NB4 (cell line): Measurements from ENCODE around the gene NBEAL2.

Source experiments
- DNase-seq: peaks from one replicate; pipeline ENCODE4 v3.0.0; 2010; ENCODE audit warnings: low read depth
- H3K4me3 ChIP-seq: one replicate; pipeline ENCODE4 v1.5.1; 2011; ENCODE audit warnings: mild to moderate bottlenecking, low read depth, low read length, moderate library complexity
- MAX ChIP-seq: IDR thresholded peaks from 2 replicates; pipeline ENCODE4 v1.6.1; 2011; ENCODE audit warnings: low read depth, low read length
- MYC ChIP-seq: IDR thresholded peaks from 2 replicates; pipeline ENCODE4 v1.6.1; 2011; ENCODE audit warnings: low read depth, low read length
- POLR2A ChIP-seq: IDR thresholded peaks from 2 replicates; pipeline ENCODE4 v1.6.1; 2011; ENCODE audit warnings: mild to moderate bottlenecking; ENCODE audit not compliant: insufficient read length; ENCODE audit errors: extremely low read depth
- TF ChIP-seq, protein P1 (sequence below): IDR thresholded peaks from one replicate; pipeline ENCODE4 v1.5.1; 2012; ENCODE audit warnings: low read depth, low read length

NBEAL2 gene

DNA sequence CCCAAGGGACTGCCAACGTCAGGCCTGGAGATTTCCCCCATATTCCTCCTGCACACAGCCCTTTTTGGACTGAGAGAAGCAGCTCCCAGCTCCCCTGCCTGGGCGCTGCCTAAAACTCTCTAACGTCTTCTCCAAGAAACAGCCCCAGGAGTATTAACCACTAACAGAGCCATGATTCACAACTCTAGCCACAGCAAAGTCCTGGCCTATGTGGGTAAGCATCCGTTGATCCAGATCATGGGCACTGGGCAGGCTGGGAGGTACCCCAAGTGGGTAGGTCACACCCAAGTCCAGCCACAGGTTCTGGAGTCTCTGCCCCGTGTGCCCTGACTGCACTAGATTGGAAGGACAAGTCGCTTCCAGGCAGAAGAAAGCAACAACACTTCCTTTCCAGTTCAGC lies 31.9 kb downstream of the NBEAL2 start:
- no peak overlapping the region for H3K4me3 ChIP-seq
- DNase-seq: no peak
- TF ChIP-seq MAX: no peak
- TF ChIP-seq, protein P1, sequence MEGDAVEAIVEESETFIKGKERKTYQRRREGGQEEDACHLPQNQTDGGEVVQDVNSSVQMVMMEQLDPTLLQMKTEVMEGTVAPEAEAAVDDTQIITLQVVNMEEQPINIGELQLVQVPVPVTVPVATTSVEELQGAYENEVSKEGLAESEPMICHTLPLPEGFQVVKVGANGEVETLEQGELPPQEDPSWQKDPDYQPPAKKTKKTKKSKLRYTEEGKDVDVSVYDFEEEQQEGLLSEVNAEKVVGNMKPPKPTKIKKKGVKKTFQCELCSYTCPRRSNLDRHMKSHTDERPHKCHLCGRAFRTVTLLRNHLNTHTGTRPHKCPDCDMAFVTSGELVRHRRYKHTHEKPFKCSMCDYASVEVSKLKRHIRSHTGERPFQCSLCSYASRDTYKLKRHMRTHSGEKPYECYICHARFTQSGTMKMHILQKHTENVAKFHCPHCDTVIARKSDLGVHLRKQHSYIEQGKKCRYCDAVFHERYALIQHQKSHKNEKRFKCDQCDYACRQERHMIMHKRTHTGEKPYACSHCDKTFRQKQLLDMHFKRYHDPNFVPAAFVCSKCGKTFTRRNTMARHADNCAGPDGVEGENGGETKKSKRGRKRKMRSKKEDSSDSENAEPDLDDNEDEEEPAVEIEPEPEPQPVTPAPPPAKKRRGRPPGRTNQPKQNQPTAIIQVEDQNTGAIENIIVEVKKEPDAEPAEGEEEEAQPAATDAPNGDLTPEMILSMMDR: no peak
- TF ChIP-seq MYC: no peak
- TF ChIP-seq POLR2A: no peak

GRCh38 chr3:47012342-47013230 lies 33.1 kb downstream of the NBEAL2 start:
- TF ChIP-seq, protein P1: no peak
- no peak for DNase-seq
- H3K4me3 ChIP-seq: no peak overlapping the region

- no peak for DNase-seq
- TF ChIP-seq MAX (no peak), MYC (no peak), POLR2A (no peak)
- TF ChIP-seq, protein P1: no peak
- no peak overlapping the region for H3K4me3 ChIP-seq
Measured at GRCh38 chr3:47013231-47013630, 33.8 kb downstream of the NBEAL2 start.

- no peak overlapping the region for H3K4me3 ChIP-seq
- DNase-seq: no peak
- TF ChIP-seq, protein P1: no peak
- no peak for TF ChIP-seq POLR2A
- no peak for TF ChIP-seq MYC
Measured at GRCh38 chr3:47014036-47014435, 34.6 kb downstream of the NBEAL2 start.

- TF ChIP-seq, protein P1: no peak
- no peak for TF ChIP-seq MYC
- no peak for TF ChIP-seq MAX
- no peak for TF ChIP-seq POLR2A
- no peak for DNase-seq
- H3K4me3 ChIP-seq: no peak overlapping the region
Measured at GRCh38 chr3:47015151-47015550, 35.7 kb downstream of the NBEAL2 start.
